ENCODE results near the gene IFT122.

Gene IFT122

GRCh38 chr3:129533406-129533805, 93.4 kb downstream of the IFT122 start:
- DNase-seq (ENCODE audit: low read depth in 1 of 2, low spot score in 1 of 2), result no peak
- Histone ChIP-seq H3K27ac (replicated peaks) (no peak overlapping the region), H3K27me3 (ENCODE audit: insufficient read depth, poor library complexity, severe bottlenecking) (no peaks in the 10 kb centered on the region), H3K4me3 (replicated peaks; ENCODE audit: insufficient read depth, low read length) (no peak overlapping the region)
- TF ChIP-seq POLR2AphosphoS5 (IDR thresholded peaks at IDR 0.05; ENCODE audit: low read depth), result no peak
- no peak for TF ChIP-seq SPI1 (IDR thresholded peaks at IDR 0.05; ENCODE audit: borderline replicate concordance, low read depth)
- TF ChIP-seq CTCF (IDR thresholded peaks at IDR 0.05; ENCODE audit: insufficient read depth, low read length), result no peak
- TF ChIP-seq GABPA (IDR thresholded peaks at IDR 0.05; ENCODE audit: low read depth), result no peak
- TF ChIP-seq REST (IDR thresholded peaks at IDR 0.05; ENCODE audit: insufficient replicate concordance, low read depth), result no peak

- DNase-seq (ENCODE audit: low read depth in 1 of 2, low spot score in 1 of 2), result no peak
- H3K27ac ChIP-seq (replicated peaks), result no peak overlapping the region
- TF ChIP-seq POLR2AphosphoS5 (IDR thresholded peaks at IDR 0.05; ENCODE audit: low read depth) (no peak), CTCF (IDR thresholded peaks at IDR 0.05; ENCODE audit: insufficient read depth, low read length) (no peak), REST (IDR thresholded peaks at IDR 0.05; ENCODE audit: insufficient replicate concordance, low read depth) (no peak), GABPA (IDR thresholded peaks at IDR 0.05; ENCODE audit: low read depth) (no peak), SPI1 (IDR thresholded peaks at IDR 0.05; ENCODE audit: borderline replicate concordance, low read depth) (no peak)
Measured at GRCh38 chr3:129534428-129535027, 94.5 kb downstream of the IFT122 start.

GRCh38 chr3:129535075-129535474, 95.1 kb downstream of the IFT122 start:
- no peaks in the 10 kb centered on the region for H3K27me3 ChIP-seq (ENCODE audit: insufficient read depth, poor library complexity, severe bottlenecking)
- DNase-seq (ENCODE audit: low read depth in 1 of 2, low spot score in 1 of 2), result no peak
- TF ChIP-seq CTCF (IDR thresholded peaks at IDR 0.05; ENCODE audit: insufficient read depth, low read length) (no peak), POLR2AphosphoS5 (IDR thresholded peaks at IDR 0.05; ENCODE audit: low read depth) (no peak), SPI1 (IDR thresholded peaks at IDR 0.05; ENCODE audit: borderline replicate concordance, low read depth) (no peak), GABPA (IDR thresholded peaks at IDR 0.05; ENCODE audit: low read depth) (no peak)
- no peak overlapping the region for H3K4me3 ChIP-seq (replicated peaks; ENCODE audit: insufficient read depth, low read length)
- no peak overlapping the region for H3K27ac ChIP-seq (replicated peaks)

More at GRCh38 chr3:129534428-129535027, 94.5 kb downstream of the IFT122 start:
- H3K27me3 ChIP-seq (ENCODE audit: insufficient read depth, poor library complexity, severe bottlenecking), result no peaks in the 10 kb centered on the region
- no peak overlapping the region for H3K4me3 ChIP-seq (replicated peaks; ENCODE audit: insufficient read depth, low read length)

GRCh38 chr3:129536374-129536667, 96.3 kb downstream of the IFT122 start:
- no peak for DNase-seq (ENCODE audit: low read depth in 1 of 2, low spot score in 1 of 2)
- no peak overlapping the region for H3K27ac ChIP-seq (replicated peaks)
- no peaks in the 10 kb centered on the region for H3K27me3 ChIP-seq (ENCODE audit: insufficient read depth, poor library complexity, severe bottlenecking)
- TF ChIP-seq REST (IDR thresholded peaks at IDR 0.05; ENCODE audit: insufficient replicate concordance, low read depth) (no peak), GABPA (IDR thresholded peaks at IDR 0.05; ENCODE audit: low read depth) (no peak), CTCF (IDR thresholded peaks at IDR 0.05; ENCODE audit: insufficient read depth, low read length) (no peak), SPI1 (IDR thresholded peaks at IDR 0.05; ENCODE audit: borderline replicate concordance, low read depth) (no peak), POLR2AphosphoS5 (IDR thresholded peaks at IDR 0.05; ENCODE audit: low read depth) (no peak)
- H3K4me3 ChIP-seq (replicated peaks; ENCODE audit: insufficient read depth, low read length), result no peak overlapping the region
